Activated CD4-positive, alpha-beta T cell treated with anti-CD3 and anti-CD28 coated beads, Interleukin-2, amount 50 U/mL, for 24 hours (primary cell): ENCODE results near the gene LYST.
"Not testable (repeated sequence)": the region's sequence is repeated elsewhere in the genome, so short reads cannot be mapped to it uniquely, and the experiment has no call there.

Source experiments
- DNase-seq, 2 donors: peaks; one replicate each; pipeline ENCODE4 v3.0.0-alpha.2; 2020; ENCODE audit warnings: low read depth in 1 of 2, low spot score in 1 of 2

Gene LYST

GRCh38 chr1:235861857-235862256, 4.8 kb downstream of the LYST start:
- DNase-seq = no peak

- DNase-seq = no peak
Observed at GRCh38 chr1:235860829-235861228, 5.9 kb downstream of the LYST start.

DNA sequence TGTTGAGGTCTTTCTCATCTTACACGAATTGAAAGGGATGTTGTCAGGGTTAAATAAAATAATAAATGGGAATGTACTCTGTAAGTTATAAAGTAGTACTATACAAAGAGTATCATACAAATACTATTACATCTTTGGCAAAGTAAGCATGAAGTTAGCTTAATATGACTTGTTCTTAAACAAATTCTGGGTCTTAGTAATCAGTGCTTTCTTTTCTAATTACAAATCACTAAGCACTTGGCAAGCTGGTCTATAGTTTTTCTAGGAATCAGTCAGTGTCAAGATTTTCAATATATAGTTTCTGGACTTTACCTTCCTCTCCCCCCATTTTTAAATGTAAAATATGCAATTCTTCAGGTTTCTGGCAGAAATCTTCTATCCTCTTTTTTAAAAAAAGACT, 6.9 kb downstream of the LYST start:
- DNase-seq = no peak

DNA sequence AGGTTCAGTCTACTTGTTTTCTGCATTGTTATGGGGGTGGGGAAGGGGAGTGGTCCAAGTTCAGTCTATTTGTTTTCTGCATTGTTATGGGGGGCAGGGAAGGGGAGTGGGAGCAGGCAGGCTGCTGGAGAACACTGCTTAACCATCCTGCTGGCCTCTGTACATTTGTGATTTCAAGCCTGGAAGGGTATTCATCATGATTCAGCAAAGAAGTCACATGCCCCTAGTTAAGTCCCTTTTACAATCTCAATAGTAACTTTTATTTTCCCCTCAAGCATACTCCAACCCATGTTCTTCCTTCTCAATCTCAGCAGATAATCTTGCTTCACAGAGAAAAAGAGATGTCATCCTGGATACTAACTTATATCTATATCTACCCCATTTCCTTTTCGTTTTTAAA, 7.9 kb downstream of the LYST start:
- DNase-seq = no peak

DNA sequence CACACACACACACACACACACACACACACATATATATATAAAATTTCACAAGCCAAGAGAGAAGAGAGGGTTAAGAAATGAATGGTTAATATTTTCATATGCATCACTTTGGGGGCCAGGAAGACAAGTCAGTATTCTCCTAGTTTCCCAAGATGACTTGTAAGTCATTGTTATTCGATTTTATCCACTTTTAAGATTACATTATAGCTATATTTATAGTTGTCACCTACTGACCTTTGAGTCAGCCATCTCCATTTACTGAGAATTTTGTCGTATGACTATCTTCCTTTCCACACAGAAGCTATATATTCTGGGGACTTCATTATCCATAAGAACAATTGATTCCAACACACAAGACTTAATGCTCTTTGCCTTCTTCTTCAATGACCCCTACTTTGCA, 8.9 kb downstream of the LYST start:
- no peak for DNase-seq

GRCh38 chr1:235855811-235856429, 10.8 kb downstream of the LYST start:
- no peak for DNase-seq

GRCh38 chr1:235854347-235854746, 12.4 kb downstream of the LYST start:
- DNase-seq = no peak

GRCh38 chr1:235853653-235854052, 13.1 kb downstream of the LYST start:
- DNase-seq = no peak

GRCh38 chr1:235852887-235853286, 13.8 kb downstream of the LYST start:
- DNase-seq = no peak

- DNase-seq = no peak
Observed at GRCh38 chr1:235851939-235852338, 14.8 kb downstream of the LYST start.

- DNase-seq = not testable (repeated sequence)
Observed at GRCh38 chr1:235848251-235848650, 18.5 kb downstream of the LYST start.

- DNase-seq = not testable (repeated sequence)
Observed at GRCh38 chr1:235845656-235846107, 21.0 kb downstream of the LYST start.

- no peak for DNase-seq
Observed at GRCh38 chr1:235844776-235845175, 21.9 kb downstream of the LYST start.

DNA sequence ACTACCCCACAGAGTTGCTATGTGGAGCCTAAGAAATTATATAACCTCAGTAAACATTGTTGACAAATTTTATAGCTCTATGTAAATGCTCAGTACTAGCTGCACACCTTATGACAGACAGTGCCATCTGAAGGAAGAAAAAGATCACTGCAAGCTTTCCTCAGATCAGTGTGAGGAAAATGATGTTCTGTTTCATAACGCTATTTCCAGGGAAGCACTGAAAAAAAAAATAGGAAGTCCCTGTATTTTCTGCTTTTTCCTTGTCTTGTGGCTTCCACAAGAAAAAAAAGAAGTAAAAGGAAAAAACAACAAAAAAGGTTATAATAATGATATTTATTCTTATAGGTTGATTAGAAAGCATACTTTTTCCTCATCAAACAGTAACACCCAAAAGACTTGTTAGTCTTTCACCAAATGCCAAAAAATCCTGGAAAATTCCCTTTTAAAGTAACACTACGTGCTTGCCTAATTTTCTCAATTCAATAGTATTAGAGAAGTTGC, 23.2 kb downstream of the LYST start:
- no peak for DNase-seq

DNA sequence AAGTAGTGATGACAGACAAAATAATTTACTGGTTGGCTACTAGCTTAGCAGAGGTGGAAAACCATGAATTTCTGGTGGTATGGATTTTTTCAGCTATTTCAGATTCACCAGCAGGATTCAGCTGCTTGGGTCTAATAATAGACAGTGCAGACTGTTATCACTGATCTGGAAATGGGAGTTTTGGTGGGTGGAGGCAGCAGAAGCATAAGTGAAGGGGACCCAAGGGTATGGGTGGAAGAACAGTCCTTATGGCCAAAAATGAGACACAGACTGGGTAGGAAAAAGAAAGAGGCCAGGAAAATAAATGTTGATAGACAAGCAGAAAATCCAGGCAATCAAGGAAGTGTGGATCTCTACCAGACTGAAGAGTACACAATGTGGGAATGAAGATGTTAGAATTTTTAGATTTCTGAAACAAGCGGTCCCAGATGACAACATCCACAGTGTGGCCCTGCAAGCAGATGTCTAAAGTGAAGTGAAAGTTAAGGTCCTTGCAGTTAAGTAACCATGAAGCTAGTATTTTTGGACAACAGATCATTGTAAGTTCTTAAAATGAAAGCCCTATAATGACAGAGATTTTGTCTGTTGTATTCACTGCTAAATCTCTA, 24.7 kb downstream of the LYST start:
- DNase-seq = no peak

DNA sequence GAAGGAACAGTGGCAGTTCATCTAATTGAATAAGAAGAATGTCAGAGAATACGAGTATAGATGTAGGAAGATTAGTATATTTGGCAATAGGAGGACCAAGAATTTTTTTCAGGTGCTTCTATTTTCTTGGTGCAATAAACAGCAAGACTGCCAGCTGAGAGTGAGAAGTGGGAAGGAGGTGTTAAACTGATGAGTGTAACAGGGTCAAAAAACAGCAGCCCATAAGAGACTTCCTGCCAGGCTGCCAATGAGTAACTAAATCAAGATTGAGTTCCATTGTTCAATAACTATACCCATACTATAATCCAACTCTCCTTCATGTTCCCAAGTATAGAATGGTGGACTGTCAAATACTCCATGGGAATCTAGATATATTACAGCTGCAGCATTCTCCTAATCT, 28.7 kb downstream of the LYST start:
- DNase-seq = no peak

DNA sequence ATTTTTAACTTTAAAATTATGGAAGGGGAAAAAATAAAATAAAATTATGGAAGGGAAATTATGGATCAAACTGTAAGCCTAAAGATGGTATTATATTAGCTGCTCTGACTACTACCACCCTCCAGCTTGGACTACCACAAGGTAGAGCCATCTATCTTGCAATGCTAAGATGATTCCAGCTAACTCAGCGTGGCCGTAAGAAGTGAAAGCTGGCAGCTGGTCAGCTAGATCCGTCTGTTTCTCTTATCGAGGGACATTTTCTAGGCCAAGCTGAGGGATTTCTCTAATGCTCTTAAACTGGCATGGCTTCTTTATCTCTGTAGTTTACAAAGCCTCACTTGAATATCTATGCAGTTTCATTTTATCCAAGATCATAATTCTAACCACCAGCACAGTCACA, 31.5 kb downstream of the LYST start:
- no peak for DNase-seq

- DNase-seq = no peak
Observed at GRCh38 chr1:235834620-235835019, 32.1 kb downstream of the LYST start.

DNA sequence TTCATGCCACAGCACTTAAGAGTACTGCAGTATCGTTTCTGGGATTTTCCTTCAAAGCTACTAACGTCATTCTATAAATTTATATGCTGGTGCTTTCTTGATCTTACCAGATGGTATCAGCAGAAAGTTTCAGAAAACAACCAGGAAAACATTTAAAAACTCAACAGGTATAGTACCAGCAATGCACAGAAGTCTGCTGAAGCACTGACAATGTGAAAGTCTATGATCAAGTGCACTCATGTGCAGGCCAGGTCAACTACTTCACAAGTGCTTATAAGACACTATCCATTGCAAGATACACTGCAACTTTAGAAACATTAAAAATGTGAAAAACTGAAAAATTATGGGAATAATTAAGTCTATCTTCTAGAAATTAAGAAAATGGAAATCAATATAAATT, 34.7 kb downstream of the LYST start:
- no peak for DNase-seq

DNA sequence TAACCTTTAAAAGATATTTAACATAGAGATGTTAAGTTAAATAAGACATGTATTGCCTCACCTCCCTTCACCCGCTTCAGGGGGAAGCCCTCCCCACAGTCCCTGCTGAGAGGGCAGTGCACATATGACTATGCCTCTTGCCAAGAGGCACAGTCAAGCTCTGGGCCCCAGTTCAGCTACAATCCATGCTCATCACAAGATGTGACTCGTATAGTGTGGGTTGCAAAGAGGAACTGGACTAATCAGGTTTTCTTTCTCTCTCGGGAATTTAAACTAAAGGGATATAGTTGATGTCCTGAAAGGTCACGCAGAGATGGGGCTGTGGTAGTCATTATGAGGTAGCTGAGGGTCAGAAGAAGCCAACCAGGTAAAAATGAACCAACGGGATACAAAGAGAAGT, 35.6 kb downstream of the LYST start:
- no peak for DNase-seq

GRCh38 chr1:235826102-235826854, 40.4 kb downstream of the LYST start:
- DNase-seq = no peak

DNA sequence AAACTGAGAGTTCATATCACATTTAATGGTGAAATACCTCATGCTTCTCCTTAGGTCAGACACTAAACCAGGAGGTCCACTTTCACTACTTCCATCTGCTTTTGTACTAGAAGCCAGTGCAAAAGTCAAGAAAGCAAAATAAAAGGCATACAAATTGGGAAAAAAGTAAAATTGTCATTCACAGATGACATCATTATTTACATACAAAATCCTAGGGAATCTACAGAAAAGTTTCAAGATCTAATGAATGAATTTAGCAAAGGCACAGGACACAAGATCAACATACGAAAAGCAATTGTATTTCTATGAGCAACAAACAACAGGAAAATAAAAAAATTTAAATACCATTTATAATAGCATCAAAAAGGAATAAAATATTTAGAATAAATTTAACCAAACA, 41.5 kb downstream of the LYST start:
- no peak for DNase-seq
